HG03108 (cell line): ENCODE measurements around the gene EDNRB.
"Not testable (repeated sequence)": the region's sequence is repeated elsewhere in the genome, so short reads cannot be mapped to it uniquely, and the experiment has no call there.

Experiments
- ATAC-seq: cut with Tn5 transposase; IDR thresholded peaks from one replicate; pipeline ENCODE4 v1.9.1; 2021; ENCODE audit warnings: moderate library complexity; ENCODE audit not compliant: unreplicated experiment

The EDNRB gene

GRCh38 chr13:77918391-77919245 lies at the start of gene EDNRB:
TSS of gene EDNRB (minus strand) at chr13:77918831. CDS start at chr13:77918573, 258 bp downstream.
- ATAC-seq: no peak

DNA sequence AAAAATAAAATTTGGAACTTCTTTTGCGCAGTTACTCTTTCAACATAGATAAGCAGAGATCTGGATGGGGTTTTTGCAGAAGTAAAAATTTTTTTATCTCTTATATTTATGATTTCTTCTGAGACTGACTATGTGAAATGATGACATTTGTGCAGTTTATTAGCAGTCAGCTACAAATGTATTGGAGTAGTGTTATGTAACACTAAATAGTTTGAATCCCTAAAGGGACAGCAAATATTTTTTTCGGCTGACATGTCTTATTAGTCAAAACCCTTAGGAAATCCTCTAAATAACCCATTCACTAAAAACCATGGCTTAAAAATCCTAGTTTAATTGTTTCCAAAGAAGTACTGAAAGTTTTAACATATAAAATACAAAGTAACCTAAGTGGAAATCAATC lies 48.0 kb upstream of the EDNRB start:
- ATAC-seq: no peak

DNA sequence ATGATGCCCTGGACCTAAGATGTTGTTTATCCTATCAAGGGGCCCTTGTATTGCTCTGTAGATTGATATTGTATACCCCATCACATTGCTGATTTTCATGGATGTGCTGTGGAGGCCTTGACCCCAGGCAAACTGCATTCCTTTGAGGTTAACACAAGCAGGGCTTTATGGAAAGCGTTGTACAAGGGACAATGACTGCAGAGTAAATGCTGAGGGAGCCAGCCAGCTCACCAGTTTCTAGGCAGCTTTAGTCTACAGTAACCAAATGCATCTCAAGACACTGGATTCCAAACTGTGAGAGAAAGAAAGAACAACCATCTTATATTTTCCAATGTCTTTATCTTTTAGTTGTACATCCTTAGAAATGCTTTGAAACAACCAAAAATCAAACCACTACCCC lies 34.1 kb upstream of the EDNRB start:
- no peak for ATAC-seq

DNA sequence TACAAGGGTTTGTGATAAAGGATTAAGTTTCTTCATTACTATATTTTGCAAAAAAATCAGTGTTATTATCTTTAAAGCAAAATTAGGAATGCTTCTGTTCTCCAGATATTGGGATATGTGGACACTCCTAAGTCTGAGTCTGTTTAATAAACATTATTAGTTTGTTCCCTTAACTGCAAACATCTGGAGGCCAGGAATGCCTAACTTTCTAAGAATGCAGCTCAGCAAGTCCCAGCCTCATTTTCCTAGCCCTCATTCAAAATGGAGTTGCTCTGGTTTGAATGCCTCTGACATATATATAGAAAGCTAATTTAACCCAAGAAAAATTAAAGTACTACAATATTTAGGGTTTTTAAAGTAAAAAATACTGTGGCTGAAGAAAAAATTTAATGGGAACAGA lies 33.6 kb upstream of the EDNRB start:
- no peak for ATAC-seq

- no peak for ATAC-seq
These were observed 27.9 kb upstream of the EDNRB start for GRCh38 chr13:77946522-77946921.

- ATAC-seq: not testable (repeated sequence)
These were observed 16.4 kb upstream of the EDNRB start for GRCh38 chr13:77935063-77935462.

- peak; percentile 83 for ATAC-seq
These were observed 11.8 kb upstream of the EDNRB start for GRCh38 chr13:77930430-77930829.

DNA sequence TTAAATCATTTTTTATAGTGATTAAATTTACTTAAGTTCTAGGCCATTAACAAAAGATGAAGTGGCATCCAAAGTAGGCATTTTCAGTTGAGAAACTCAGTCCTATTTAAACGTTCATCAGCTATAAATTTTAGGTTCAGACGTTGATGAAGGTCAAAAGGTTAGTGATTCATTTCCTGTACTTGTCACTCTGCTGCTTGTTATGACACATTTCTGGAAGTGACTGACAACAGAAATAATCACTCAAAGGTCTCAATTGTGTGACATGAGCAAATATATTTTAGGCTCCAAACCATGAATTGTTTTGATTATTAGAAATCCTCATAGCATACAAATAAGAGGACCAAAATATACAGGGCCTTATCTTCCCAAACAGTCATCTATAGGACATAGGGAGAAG lies 10.3 kb upstream of the EDNRB start:
- peak; percentile 77 for ATAC-seq

DNA sequence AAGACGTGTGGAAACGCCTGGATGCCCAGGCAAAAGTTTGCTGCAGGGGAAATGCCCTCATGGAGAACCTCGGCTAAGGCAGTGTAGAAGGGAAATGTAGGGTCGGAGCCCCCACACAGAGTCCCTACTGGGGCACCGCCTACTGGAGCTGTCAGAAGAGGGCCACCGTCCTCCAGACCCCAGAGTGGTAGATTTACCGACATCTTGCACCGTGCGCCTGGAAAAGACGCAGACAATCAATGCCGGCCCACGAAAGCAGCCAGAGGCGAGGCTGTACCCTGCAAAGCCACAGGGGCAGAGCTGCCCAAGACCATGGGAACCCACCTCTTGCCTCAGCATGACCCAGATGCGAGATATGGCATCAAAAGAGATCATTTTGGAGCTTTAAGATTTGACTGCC lies 7.0 kb upstream of the EDNRB start:
- no peak for ATAC-seq

GRCh38 chr13:77919921-77920294 lies 1.3 kb upstream of the EDNRB start:
- ATAC-seq: no peak

GRCh38 chr13:77919246-77919920 lies 752 bp upstream of the EDNRB start:
- ATAC-seq: no peak

- no peak for ATAC-seq
These were observed 2.1 kb downstream of the EDNRB start for GRCh38 chr13:77916488-77916887.

DNA sequence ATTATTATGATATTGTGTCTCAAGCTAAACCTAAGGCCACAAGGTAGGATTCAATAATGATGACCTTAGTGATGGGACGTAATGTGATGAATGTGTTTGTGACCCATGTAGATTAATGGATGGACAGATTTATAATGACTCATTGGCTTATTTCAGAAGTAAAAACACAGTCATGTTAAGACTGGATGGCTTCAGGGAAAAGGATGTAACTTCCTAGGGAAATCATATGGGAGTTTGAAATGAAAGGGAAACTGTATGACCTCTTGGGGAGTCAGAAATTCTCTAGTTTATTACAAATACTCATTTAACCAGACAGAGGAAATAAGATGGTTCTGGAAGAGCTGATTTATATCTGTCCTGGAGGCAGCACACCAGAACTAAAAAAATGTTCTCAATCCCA lies 2.9 kb downstream of the EDNRB start:
- ATAC-seq: no peak

GRCh38 chr13:77913003-77913402 lies 5.6 kb downstream of the EDNRB start:
- ATAC-seq: no peak

DNA sequence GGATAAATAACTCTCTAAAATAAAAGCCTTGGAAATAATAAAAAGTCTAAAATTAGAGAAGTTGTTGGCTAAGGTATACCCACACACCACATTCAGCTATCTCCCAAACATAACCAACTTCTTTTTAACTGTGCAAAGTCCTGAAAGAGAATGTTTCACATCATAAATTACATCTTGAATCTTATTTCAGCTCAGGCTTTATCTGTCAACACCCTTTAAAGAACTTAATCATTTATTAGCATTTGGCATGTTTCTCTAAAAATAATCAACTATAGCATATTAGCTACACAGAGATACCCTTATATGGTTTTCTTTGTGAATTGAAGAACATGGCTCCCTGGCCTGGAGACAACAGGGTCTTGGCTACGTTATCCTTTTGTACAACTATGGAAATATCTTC lies 6.9 kb downstream of the EDNRB start:
- ATAC-seq: no peak

DNA sequence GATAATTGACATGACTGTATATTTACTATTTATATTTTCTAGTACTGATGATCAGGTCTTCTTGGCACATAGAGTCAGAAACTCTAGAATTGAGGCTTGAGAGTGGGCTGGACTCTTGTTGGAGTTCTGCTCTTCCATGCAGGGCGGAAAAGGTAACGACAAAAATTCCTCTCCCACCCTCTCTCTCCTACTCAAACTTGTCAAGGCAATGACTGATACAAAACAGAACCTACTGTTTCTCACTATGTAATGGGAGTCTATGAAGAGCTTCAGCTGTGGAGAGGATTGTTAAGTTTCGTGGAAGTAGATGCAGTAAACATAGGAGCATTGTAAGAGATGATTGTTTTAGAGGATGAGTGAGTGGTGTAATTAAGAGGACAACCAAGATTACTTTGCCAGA lies 8.8 kb downstream of the EDNRB start:
- no peak for ATAC-seq

GRCh38 chr13:77908531-77908930 lies 10.1 kb downstream of the EDNRB start:
- ATAC-seq: no peak

GRCh38 chr13:77907666-77908341 lies 10.8 kb downstream of the EDNRB start:
- no peak for ATAC-seq

DNA sequence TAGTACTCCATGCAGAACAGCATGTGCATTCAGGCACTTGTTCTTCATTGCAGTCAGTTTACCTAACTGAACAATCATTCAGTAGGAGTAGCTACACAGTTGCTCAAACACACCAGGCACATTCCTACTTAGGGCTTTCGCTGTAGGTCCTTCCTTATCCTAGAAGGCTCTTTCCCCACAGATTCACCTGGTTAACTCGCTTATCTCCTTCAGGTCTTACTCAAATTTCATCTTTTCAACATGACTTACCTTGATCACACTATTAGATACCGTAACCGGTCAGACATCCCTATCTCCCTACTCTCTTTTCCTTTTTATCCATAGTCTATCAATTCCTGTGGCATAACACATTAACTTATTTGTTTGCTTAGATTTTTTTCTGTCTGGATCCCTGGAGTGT lies 14.6 kb downstream of the EDNRB start:
- ATAC-seq: no peak

DNA sequence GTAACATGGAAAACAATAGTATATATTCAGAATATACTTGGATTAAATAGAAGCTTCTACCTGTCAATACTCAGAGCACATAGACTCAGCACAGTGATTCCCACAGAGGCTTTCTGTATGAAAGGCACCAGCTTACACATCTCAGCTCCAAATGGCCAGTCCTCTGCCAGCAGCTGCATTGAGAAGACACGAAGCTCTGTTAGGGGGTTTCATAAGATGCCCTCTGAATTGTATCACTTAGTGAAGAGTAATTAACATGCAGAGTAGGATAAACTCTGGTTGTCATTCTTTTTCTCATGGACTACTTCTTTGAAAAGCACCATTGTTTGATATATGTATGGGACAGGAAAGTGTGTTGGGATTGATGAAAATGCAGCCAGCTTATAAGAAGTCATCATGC lies 15.2 kb downstream of the EDNRB start:
- ATAC-seq: no peak

DNA sequence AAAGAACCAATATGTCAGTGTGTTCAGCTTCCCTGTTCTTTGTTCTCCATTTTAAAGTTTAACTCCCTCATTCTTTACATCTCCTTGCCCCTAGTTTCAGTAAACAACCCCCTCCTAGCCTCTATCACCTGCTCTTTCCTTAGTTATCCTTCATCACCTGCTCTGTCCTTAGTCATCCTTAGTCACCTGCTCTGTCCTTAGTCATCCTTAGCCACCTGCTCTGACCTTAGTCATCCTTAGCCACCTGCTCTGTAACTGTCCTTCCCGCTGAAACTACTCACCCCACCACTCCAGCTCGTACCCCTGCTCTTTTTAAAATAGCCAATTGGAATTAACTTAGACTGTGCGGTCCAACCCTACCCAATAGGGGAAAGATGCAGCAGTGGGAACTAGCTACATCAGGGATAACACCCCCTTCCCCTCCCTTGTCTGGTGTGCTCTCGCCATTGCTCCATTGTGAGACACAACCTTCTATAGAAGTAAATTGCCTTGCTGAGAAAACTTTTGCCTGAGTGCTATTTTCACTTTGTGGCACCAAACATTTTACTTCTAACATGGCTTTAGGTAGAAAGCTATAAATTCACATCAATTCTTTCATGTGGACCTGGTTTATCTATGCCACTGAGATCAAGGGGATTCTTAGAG lies 16.2 kb downstream of the EDNRB start:
- no peak for ATAC-seq
